ENCODE data around the gene DNASE1L2. TPM values are rescaled to one million over a fixed set of nuclear protein-coding genes. Genes with fewer than 3 reads are reported as not detected.

Gene DNASE1L2
- total RNA-seq, 1 donor from 2014 or later, result 3.4 TPM

GRCh38 chr16:2273484-2273883, 37.2 kb downstream of the DNASE1L2 start:
- peaks cover 5% of the 10 kb centered on the region for H3K9me3 Mint-ChIP-seq (ENCODE audit: unreplicated experiment)
- DNase-seq, result no peak
- H3K27ac Mint-ChIP-seq (ENCODE audit: unreplicated experiment), result no peak overlapping the region
- TF ChIP-seq CTCF (IDR thresholded peaks at IDR 0.05; ENCODE audit: partially characterized antibody, unreplicated experiment), result no peak
- H3K27me3 Mint-ChIP-seq (ENCODE audit: unreplicated experiment), result peaks cover 2% of the 10 kb centered on the region
- H3K4me3 Mint-ChIP-seq (ENCODE audit: unreplicated experiment), result no peak overlapping the region
- H3K36me3 Mint-ChIP-seq (ENCODE audit: unreplicated experiment), result no peaks in the 10 kb centered on the region
- H3K4me1 Mint-ChIP-seq (ENCODE audit: low read depth, unreplicated experiment), result peaks cover 3% of the 10 kb centered on the region

GRCh38 chr16:2273931-2274330, 37.7 kb downstream of the DNASE1L2 start:
- DNase-seq, result no peak
- no peak for TF ChIP-seq CTCF (IDR thresholded peaks at IDR 0.05; ENCODE audit: partially characterized antibody, unreplicated experiment)
- no peak overlapping the region for H3K27ac Mint-ChIP-seq (ENCODE audit: unreplicated experiment)
- H3K4me1 Mint-ChIP-seq (ENCODE audit: low read depth, unreplicated experiment), result peaks cover 3% of the 10 kb centered on the region
- peaks cover 2% of the 10 kb centered on the region for H3K27me3 Mint-ChIP-seq (ENCODE audit: unreplicated experiment)
- no peak overlapping the region for H3K4me3 Mint-ChIP-seq (ENCODE audit: unreplicated experiment)
- no peaks in the 10 kb centered on the region for H3K36me3 Mint-ChIP-seq (ENCODE audit: unreplicated experiment)
- peaks cover 5% of the 10 kb centered on the region for H3K9me3 Mint-ChIP-seq (ENCODE audit: unreplicated experiment)

- no peaks in the 10 kb centered on the region for H3K36me3 Mint-ChIP-seq (ENCODE audit: unreplicated experiment)
- no peak for DNase-seq
- no peak for TF ChIP-seq CTCF (IDR thresholded peaks at IDR 0.05; ENCODE audit: partially characterized antibody, unreplicated experiment)
- H3K27ac Mint-ChIP-seq (ENCODE audit: unreplicated experiment), result no peak overlapping the region
- H3K4me3 Mint-ChIP-seq (ENCODE audit: unreplicated experiment), result no peak overlapping the region
- peaks cover 10% of the 10 kb centered on the region for H3K9me3 Mint-ChIP-seq (ENCODE audit: unreplicated experiment)
- peaks cover 10% of the 10 kb centered on the region for H3K4me1 Mint-ChIP-seq (ENCODE audit: low read depth, unreplicated experiment)
- peaks cover 2% of the 10 kb centered on the region for H3K27me3 Mint-ChIP-seq (ENCODE audit: unreplicated experiment)
These were observed 39.5 kb downstream of the DNASE1L2 start for GRCh38 chr16:2275476-2276367.

GRCh38 chr16:2276368-2277195, 40.3 kb downstream of the DNASE1L2 start:
- Mint-ChIP-seq H3K4me3 (ENCODE audit: unreplicated experiment) (no peak overlapping the region), H3K27me3 (ENCODE audit: unreplicated experiment) (peaks cover 2% of the 10 kb centered on the region), H3K4me1 (ENCODE audit: low read depth, unreplicated experiment) (peaks cover 12% of the 10 kb centered on the region), H3K9me3 (ENCODE audit: unreplicated experiment) (peaks cover 10% of the 10 kb centered on the region), H3K27ac (ENCODE audit: unreplicated experiment) (no peak overlapping the region), H3K36me3 (ENCODE audit: unreplicated experiment) (no peaks in the 10 kb centered on the region)
- no peak for DNase-seq
- TF ChIP-seq CTCF (IDR thresholded peaks at IDR 0.05; ENCODE audit: partially characterized antibody, unreplicated experiment), result no peak

Measured in glutamatergic neuron (in vitro differentiated cells).